Measurements from ENCODE around the gene TBCD. TPM values are rescaled to one million over a fixed set of nuclear protein-coding genes. Genes with fewer than 3 reads are reported as not detected.

TBCD gene
- total RNA-seq, 1 experiment from 2014 or later, result 129 TPM

GRCh38 chr17:82866590-82867191 is 114.8 kb downstream of the TBCD start:
- Histone ChIP-seq H3K4me1 (ENCODE audit: insufficient read depth, low read length) (no peaks in the 10 kb centered on the region), H2AK5ac (ENCODE audit: insufficient read length, low read length) (no peak overlapping the region), H2BK12ac (ENCODE audit: insufficient read length, low read depth, low read length) (no peak overlapping the region), H3K23ac (ENCODE audit: insufficient read length, low read depth, low read length) (no peak overlapping the region), H3K79me2 (ENCODE audit: insufficient read depth, low read length) (no peaks in the 10 kb centered on the region; the same call in 1 of the 2 replicates), H2AFZ (ENCODE audit: low read length) (no peak overlapping the region), H4K20me1 (ENCODE audit: control insufficient read depth, insufficient read depth, insufficient read length) (no peaks in the 10 kb centered on the region), H3K23me2 (ENCODE audit: insufficient read length, low read depth, low read length, poor library complexity, severe bottlenecking) (peaks cover 3% of the 10 kb centered on the region), H3K14ac (ENCODE audit: insufficient read depth, low read length) (no peak overlapping the region), H3K56ac (ENCODE audit: insufficient read length, low read depth, low read length) (no peak overlapping the region), H2BK20ac (ENCODE audit: low read depth, low read length, poor library complexity, severe bottlenecking) (no peak overlapping the region), H4K5ac (ENCODE audit: insufficient read length, low read depth, low read length) (no peak overlapping the region), H2BK120ac (ENCODE audit: low read depth, low read length, poor library complexity, severe bottlenecking) (no peak overlapping the region), H3K4ac (ENCODE audit: low read depth, low read length) (no peak overlapping the region), H4K91ac (ENCODE audit: insufficient read length, low read depth, low read length) (no peak overlapping the region), H3K27me3 (ENCODE audit: insufficient read depth, low read length) (no peaks in the 10 kb centered on the region), H2BK5ac (ENCODE audit: insufficient read length, low read length) (no peak overlapping the region), H3K4me2 (ENCODE audit: insufficient read depth, insufficient read length, low read length) (no peak overlapping the region), H3K79me1 (ENCODE audit: insufficient read depth, low read depth, low read length, poor library complexity, severe bottlenecking) (peaks cover 3% of the 10 kb centered on the region), H3T11ph (ENCODE audit: low read length) (no peak overlapping the region), H2BK15ac (ENCODE audit: low read depth, low read length) (no peak overlapping the region), H3K9me3 (ENCODE audit: control insufficient read depth, low read depth, low read length) (no peaks in the 10 kb centered on the region), H3K18ac (ENCODE audit: insufficient read length, low read depth, low read length) (no peak overlapping the region), H4K8ac (replicated peaks; ENCODE audit: insufficient read length, low read depth, low read length) (no peak overlapping the region), H3K9ac (ENCODE audit: extremely low read depth, insufficient read length, low read length) (no peak overlapping the region), H3K27ac (ENCODE audit: insufficient read length, low read depth, low read length) (no peak overlapping the region)
- no peak overlapping the region for H3K4me3 Mint-ChIP-seq
- no CpG with 5 or more reads among the region's 11 CpGs for WGBS (ENCODE audit: extremely low coverage, insufficient read length, low lambda C conversion rate)
- no peak for DNase-seq
- no peaks in the 10 kb centered on the region for H3K9me3 Mint-ChIP-seq
- peaks cover 6 to 28% of the 10 kb centered on the region in 2 experiments for H3K4me1 Mint-ChIP-seq
- H3K27me3 Mint-ChIP-seq (ENCODE audit: low read depth), result no peaks in the 10 kb centered on the region; the same call in 1 of the 2 replicates
- H3K27ac Mint-ChIP-seq, result peak overlapping the region; percentile 65 to 94 (median 77); a peak in 4 of 7 replicates
- no peak for TF ChIP-seq CTCF (conservative IDR thresholded peaks at IDR 0.05)
- H3K36me3 Mint-ChIP-seq (ENCODE audit: insufficient read depth in 1 of 3, low read depth in 3 of 3), result peaks cover 8 to 23% (median 18%) of the 10 kb centered on the region in 3 experiments; a peak in 6 of 7 replicates
